CD4-positive, alpha-beta memory T cell (primary cell): ENCODE results near the gene RASA1. TPM values are rescaled to one million over a fixed set of nuclear protein-coding genes. Genes with fewer than 3 reads are reported as not detected.

Source experiments
- CTCF ChIA-PET: fragments of 350-600 bp; sonication (Branson Sonifier 250); formaldehyde crosslinking; loops from one replicate; lab custom pipeline; 2021; ENCODE audit warnings: inconsistent platforms; ENCODE audit not compliant: partially characterized antibody; lab: Charles Lee
- POLR2A ChIA-PET: fragments of 350-600 bp; sonication (Branson Sonifier 250); formaldehyde crosslinking; loops from one replicate; lab custom pipeline; 2021; ENCODE audit not compliant: partially characterized antibody; lab: Charles Lee
- DNase-seq, 5 donors: peaks; one replicate each; pipeline versions ENCODE4 v3.0.0 to v3.0.0-alpha.2; 2020 to 2022; ENCODE audit warnings: mixed read lengths in 1 of 5
- H3K27ac ChIP-seq: one replicate; pipeline ENCODE4 v1.7.0; 2013; ENCODE audit warnings: low read depth, low read length
- H3K27me3 ChIP-seq: 2 replicates; pipeline ENCODE4 v1.7.0; 2013; ENCODE audit warnings: mild to moderate bottlenecking, low read length, moderate library complexity; ENCODE audit not compliant: insufficient read depth
- H3K36me3 ChIP-seq: 2 replicates; pipeline ENCODE4 v1.7.0; 2013; ENCODE audit warnings: mild to moderate bottlenecking, low read length, moderate library complexity; ENCODE audit not compliant: insufficient read depth
- H3K4me1 ChIP-seq: 2 replicates; pipeline ENCODE4 v1.7.0; 2013; ENCODE audit warnings: mild to moderate bottlenecking, low read length, moderate library complexity; ENCODE audit not compliant: insufficient read depth
- H3K4me3 ChIP-seq, 2 donors: one replicate each; pipeline ENCODE4 v1.7.0; 2013; ENCODE audit warnings: low read length in 2 of 2, mild to moderate bottlenecking in 1 of 2
- H3K9me3 ChIP-seq, 2 donors: one replicate each; pipeline ENCODE4 v1.7.0; 2013; ENCODE audit warnings: low read length in 2 of 2, control low read depth in 1 of 2; ENCODE audit not compliant: control insufficient read depth in 1 of 2
- H3K27ac Mint-ChIP-seq, 7 donors: one replicate each; pipeline ENCODE4 v1.8.0; 2020 to 2021; ENCODE audit warnings: mixed read lengths in 7 of 7, mild to moderate bottlenecking in 6 of 7, inconsistent platforms in 3 of 7, moderate library complexity in 3 of 7
- H3K27me3 Mint-ChIP-seq, 2 donors: one replicate each; pipeline ENCODE4 v1.8.0; 2020 to 2021; ENCODE audit warnings: mixed read lengths in 2 of 2
- H3K36me3 Mint-ChIP-seq, 2 donors: one replicate each; pipeline ENCODE4 v1.8.0; 2020 to 2021; ENCODE audit warnings: mixed read lengths in 2 of 2, inconsistent platforms in 1 of 2, mild to moderate bottlenecking in 1 of 2
- H3K4me1 Mint-ChIP-seq, 4 donors: one replicate each; pipeline ENCODE4 v1.8.0; 2020 to 2021; ENCODE audit warnings: mixed read lengths in 4 of 4, mild to moderate bottlenecking in 1 of 4
- H3K4me3 Mint-ChIP-seq, 8 donors: one replicate each; pipeline ENCODE4 v1.8.0; 2020 to 2021; ENCODE audit warnings: mixed read lengths in 8 of 8, mild to moderate bottlenecking in 7 of 8, moderate library complexity in 6 of 8, inconsistent platforms in 3 of 8
- H3K9me3 Mint-ChIP-seq, 8 donors: one replicate each; pipeline ENCODE4 v1.8.0; 2020 to 2021; ENCODE audit warnings: mixed read lengths in 8 of 8, mild to moderate bottlenecking in 5 of 8, inconsistent platforms in 3 of 8, moderate library complexity in 1 of 8
- intact Hi-C: fragments of 100-400 bp; cut with micrococcal nuclease; formaldehyde crosslinking; loops from one replicate; pipeline ENCODE4 v1.15.1; 2023
- polyA plus RNA-seq, 2 donors: library from polyadenylated mRNA; unstranded; fragments of 300-500 nt; fragmentation: Illumina TruSeq; gene quantifications; one replicate each; pipeline ENCODE4 v1.2.3, GENCODE V29; 2021
- total RNA-seq, 2 experiments: library from RNA; stranded (reverse); gene quantifications; one replicate each; pipeline ENCODE4 v1.2.3, GENCODE V29; 2021

RASA1 gene
- total and polyA plus RNA-seq, 4 experiments from 2014 or later: 3.3 to 32.4 (median 21.4) TPM

DNA sequence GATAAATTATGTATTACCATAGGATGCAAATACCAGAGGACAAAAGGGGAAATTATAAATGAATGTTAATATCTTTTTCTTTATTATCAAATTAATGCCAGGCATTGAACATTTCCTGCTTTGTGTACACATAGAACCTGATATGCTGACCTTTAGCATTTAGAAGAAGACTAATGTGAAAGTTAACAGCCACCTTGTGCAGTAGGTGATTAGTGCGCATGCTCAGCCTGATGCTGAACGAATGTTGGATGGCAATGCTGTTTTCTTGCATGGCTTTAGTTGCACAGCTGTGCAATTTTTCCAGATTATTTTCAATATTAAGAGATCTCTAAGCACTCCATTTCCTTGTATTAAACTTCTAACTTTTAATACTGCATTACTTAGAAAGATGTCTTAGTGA, 99.6 kb downstream of the RASA1 start:
- no peak overlapping the region for H3K27ac ChIP-seq
- H3K36me3 ChIP-seq: peaks cover 10% of the 10 kb centered on the region
- DNase-seq: no peak
- peaks cover 2% of the 10 kb centered on the region for H3K4me1 ChIP-seq
- Mint-ChIP-seq H3K36me3 (peaks cover 19 to 55% of the 10 kb centered on the region in 2 donors), H3K27me3 (no peaks in the 10 kb centered on the region), H3K27ac (peak overlapping the region in 2 of 7 donors; percentile 29 to 70), H3K9me3 (no peaks in the 10 kb centered on the region), H3K4me1 (peaks cover 4 to 21% (median 11%) of the 10 kb centered on the region in 4 donors), H3K4me3 (peak overlapping the region in 1 of 8 donors; percentile 31)
- ChIA-PET POLR2A (no interaction called here), CTCF (no interaction called here)
- no peaks in the 10 kb centered on the region for H3K27me3 ChIP-seq
- no peaks in the 10 kb centered on the region for H3K9me3 ChIP-seq
- intact Hi-C loops: no loop called here
- H3K4me3 ChIP-seq: no peak overlapping the region

DNA sequence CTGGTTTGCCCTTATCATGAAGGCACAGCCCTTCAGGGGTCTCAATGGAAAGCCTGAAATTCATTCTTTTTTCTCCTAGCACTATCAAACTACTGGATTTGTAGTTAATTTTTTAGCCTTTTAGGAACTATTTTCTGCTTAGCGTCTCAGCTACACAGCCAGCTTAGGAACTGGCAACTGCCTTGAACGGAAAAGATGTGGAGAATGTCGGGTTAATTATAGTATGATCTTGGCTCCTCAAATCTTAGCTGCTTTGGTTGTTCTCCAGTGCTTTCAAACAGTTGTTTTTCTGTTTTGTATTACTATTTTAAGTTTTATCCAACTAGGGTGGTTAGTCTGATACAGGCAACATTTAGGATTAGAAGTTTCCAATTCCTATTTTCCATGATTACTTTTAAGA, 100.9 kb downstream of the RASA1 start:
- DNase-seq: no peak
- peaks cover 13% of the 10 kb centered on the region for H3K36me3 ChIP-seq
- H3K36me3 Mint-ChIP-seq: peaks cover 25 to 60% of the 10 kb centered on the region in 2 donors
- no peak overlapping the region for H3K4me3 ChIP-seq
- H3K9me3 Mint-ChIP-seq: no peaks in the 10 kb centered on the region
- peaks cover 4 to 21% (median 11%) of the 10 kb centered on the region in 4 donors for H3K4me1 Mint-ChIP-seq
- intact Hi-C loops: no loop called here
- H3K27ac Mint-ChIP-seq: peak overlapping the region in 3 of 7 donors; percentile 74 to 81 (median 75)
- H3K4me1 ChIP-seq: no peaks in the 10 kb centered on the region
- H3K9me3 ChIP-seq: no peaks in the 10 kb centered on the region
- no peak overlapping the region for H3K27ac ChIP-seq
- H3K27me3 ChIP-seq: no peaks in the 10 kb centered on the region
- ChIA-PET POLR2A (no interaction called here), CTCF (interaction anchor here (0.6 kb wide), 1 partner anchor 452 kb away, joined by 3 read pairs; no protein-coding TSS in a partner anchor)
- H3K27me3 Mint-ChIP-seq: no peaks in the 10 kb centered on the region
- no peak overlapping the region for H3K4me3 Mint-ChIP-seq

DNA sequence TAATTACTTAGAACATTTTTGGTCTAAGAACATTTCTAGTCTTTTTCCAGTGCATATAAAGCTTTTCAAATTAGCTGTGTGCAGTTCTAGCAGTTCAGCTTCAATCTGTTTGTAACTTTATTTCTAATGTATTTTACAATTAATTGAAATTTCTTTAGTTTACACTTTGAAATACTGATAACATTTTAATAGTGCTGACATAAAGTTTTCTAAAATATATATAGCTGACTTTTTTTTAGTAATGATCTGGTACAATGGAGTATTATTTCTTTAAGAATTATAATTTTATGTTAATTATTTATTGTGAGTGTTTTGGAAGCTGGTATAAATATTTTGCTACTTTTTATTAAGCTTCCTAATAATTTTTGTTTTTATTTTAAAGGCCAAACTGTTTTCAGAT, 101.7 kb downstream of the RASA1 start:
- H3K4me3 ChIP-seq: no peak overlapping the region
- Mint-ChIP-seq H3K9me3 (no peaks in the 10 kb centered on the region), H3K4me3 (no peak overlapping the region), H3K4me1 (peaks cover 4 to 20% (median 10%) of the 10 kb centered on the region in 4 donors), H3K36me3 (peaks cover 24 to 62% of the 10 kb centered on the region in 2 donors), H3K27me3 (no peaks in the 10 kb centered on the region), H3K27ac (no peak overlapping the region)
- H3K4me1 ChIP-seq: no peaks in the 10 kb centered on the region
- intact Hi-C loops: loop anchor here (1.0 kb wide), 1 partner anchor 9 kb away; no protein-coding TSS in a partner anchor
- ChIA-PET POLR2A (no interaction called here), CTCF (no interaction called here)
- H3K27ac ChIP-seq: no peak overlapping the region
- no peaks in the 10 kb centered on the region for H3K9me3 ChIP-seq
- DNase-seq: no peak
- no peaks in the 10 kb centered on the region for H3K27me3 ChIP-seq
- H3K36me3 ChIP-seq: peaks cover 13% of the 10 kb centered on the region

DNA sequence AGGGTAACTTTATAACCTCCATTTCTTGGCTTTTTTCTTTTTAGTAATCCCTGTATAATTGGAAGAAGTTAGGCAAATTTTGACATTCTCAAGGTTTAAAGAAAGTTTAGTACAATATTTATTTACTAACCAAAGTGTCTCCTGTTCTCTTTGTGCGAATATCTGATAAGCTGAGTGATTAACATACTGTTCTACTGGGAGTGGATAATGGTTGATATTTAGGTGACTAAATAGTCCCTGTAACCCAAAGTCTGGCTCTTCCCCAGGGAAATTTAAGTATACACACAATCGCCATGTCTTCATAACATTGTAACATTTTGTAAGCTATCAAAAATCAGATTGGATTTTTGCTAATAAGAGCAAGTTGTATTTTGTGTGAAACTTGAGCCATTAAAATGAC, 105.0 kb downstream of the RASA1 start:
- CTCF ChIA-PET: interaction anchor here (1.3 kb wide), 2 partner anchors 28 to 302 kb away, joined by 3 read pairs; no protein-coding TSS in a partner anchor
- Histone ChIP-seq H3K9me3 (no peaks in the 10 kb centered on the region), H3K36me3 (peaks cover 28% of the 10 kb centered on the region), H3K27ac (no peak overlapping the region), H3K27me3 (no peaks in the 10 kb centered on the region), H3K4me3 (no peak overlapping the region), H3K4me1 (no peaks in the 10 kb centered on the region)
- H3K36me3 Mint-ChIP-seq: peaks cover 22 to 71% of the 10 kb centered on the region in 2 donors
- H3K4me3 Mint-ChIP-seq: no peak overlapping the region
- intact Hi-C loops: no loop called here
- POLR2A ChIA-PET: no interaction called here
- no peak overlapping the region for H3K27ac Mint-ChIP-seq
- H3K9me3 Mint-ChIP-seq: no peaks in the 10 kb centered on the region
- no peaks in the 10 kb centered on the region for H3K27me3 Mint-ChIP-seq
- DNase-seq: no peak
- H3K4me1 Mint-ChIP-seq: peaks cover 0 to 15% (median 2%) of the 10 kb centered on the region in 4 donors

DNA sequence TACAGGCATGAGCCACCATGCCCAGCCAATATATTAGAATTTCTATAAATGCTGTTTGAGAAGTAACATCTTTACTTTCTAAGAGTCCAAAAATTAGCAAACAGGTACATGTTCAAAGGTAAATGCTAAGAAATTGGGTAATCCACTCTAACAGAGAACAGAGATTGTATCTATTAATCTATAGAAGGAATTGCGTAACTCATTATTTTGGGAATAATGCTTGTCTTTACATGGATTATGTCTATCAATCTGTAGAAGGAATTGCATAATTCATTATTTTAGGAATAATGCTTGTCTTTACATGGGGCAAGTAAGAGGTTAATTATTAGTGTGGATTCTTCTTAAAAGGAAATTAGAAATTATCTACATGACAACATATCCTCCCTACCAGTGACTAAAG, 114.5 kb downstream of the RASA1 start:
- intact Hi-C loops: no loop called here
- Histone ChIP-seq H3K4me1 (no peaks in the 10 kb centered on the region), H3K27ac (no peak overlapping the region), H3K9me3 (no peaks in the 10 kb centered on the region), H3K27me3 (no peaks in the 10 kb centered on the region), H3K4me3 (no peak overlapping the region), H3K36me3 (peaks cover 33% of the 10 kb centered on the region)
- no peak for DNase-seq
- peak overlapping the region in 1 of 7 donors; percentile 35 for H3K27ac Mint-ChIP-seq
- H3K9me3 Mint-ChIP-seq: no peaks in the 10 kb centered on the region
- H3K36me3 Mint-ChIP-seq: peaks cover 28 to 64% of the 10 kb centered on the region in 2 donors
- no peak overlapping the region for H3K4me3 Mint-ChIP-seq
- CTCF ChIA-PET: no interaction called here
- H3K4me1 Mint-ChIP-seq: peaks cover 4 to 18% (median 11%) of the 10 kb centered on the region in 4 donors
- H3K27me3 Mint-ChIP-seq: no peaks in the 10 kb centered on the region
- POLR2A ChIA-PET: no interaction called here

DNA sequence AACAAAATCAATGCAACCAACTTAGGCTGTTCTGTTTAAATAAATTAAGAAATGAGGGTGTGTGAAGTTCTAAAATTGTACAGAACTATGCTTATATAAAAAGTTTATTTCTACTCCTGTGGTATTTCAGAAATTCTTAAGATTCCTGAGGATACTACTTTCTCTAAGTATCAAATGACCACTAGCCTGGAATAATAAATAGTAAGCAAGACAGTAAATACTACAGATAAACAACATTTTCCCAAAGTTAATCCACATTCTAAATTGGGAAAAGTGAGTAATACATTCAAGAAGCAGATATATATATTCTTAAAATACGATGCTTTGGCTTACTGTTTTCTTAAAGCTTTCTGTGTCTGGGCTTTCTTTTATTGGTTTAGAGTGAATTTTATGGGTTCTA, 115.5 kb downstream of the RASA1 start:
- no peaks in the 10 kb centered on the region for H3K27me3 Mint-ChIP-seq
- H3K27ac Mint-ChIP-seq: no peak overlapping the region
- peaks cover 35 to 65% of the 10 kb centered on the region in 2 donors for H3K36me3 Mint-ChIP-seq
- ChIA-PET POLR2A (interaction anchor here (0.6 kb wide), 2 partner anchors 44 to 60 kb away, joined by 3 to 4 read pairs; no protein-coding TSS in a partner anchor), CTCF (interaction anchor here (0.7 to 1.9 kb wide), 3 partner anchors 15 to 100 kb away, joined by 3 to 11 read pairs (median 3); no protein-coding TSS in a partner anchor)
- H3K4me3 Mint-ChIP-seq: no peak overlapping the region
- H3K9me3 Mint-ChIP-seq: no peaks in the 10 kb centered on the region
- H3K4me3 ChIP-seq: no peak overlapping the region
- no peak for DNase-seq
- no peaks in the 10 kb centered on the region for H3K27me3 ChIP-seq
- H3K4me1 ChIP-seq: no peaks in the 10 kb centered on the region
- peaks cover 4 to 18% (median 12%) of the 10 kb centered on the region in 4 donors for H3K4me1 Mint-ChIP-seq
- H3K36me3 ChIP-seq: peaks cover 36% of the 10 kb centered on the region
- H3K9me3 ChIP-seq: no peaks in the 10 kb centered on the region
- no peak overlapping the region for H3K27ac ChIP-seq
- intact Hi-C loops: no loop called here

DNA sequence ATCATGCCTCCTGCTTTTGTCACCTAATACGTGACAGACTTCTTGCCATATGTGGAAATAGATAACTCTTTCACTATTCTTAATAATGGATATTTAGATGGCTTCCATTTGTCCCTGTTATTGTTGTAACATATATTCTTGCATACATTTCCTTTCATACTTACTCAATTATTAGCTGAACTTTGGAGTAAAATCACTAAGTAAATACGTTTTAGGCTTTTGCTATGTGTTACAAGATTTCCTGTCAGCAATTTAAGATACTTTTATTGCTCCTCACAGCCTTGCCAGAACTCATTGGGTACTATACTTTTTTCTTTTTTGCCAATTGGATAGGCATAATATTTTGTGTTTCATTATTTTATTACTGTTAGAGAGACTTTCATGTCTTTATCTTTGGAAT, 118.1 kb downstream of the RASA1 start:
- peak overlapping the region in 4 of 7 donors; percentile 35 to 80 (median 56) for H3K27ac Mint-ChIP-seq
- Histone ChIP-seq H3K4me3 (no peak overlapping the region), H3K27me3 (no peaks in the 10 kb centered on the region), H3K27ac (no peak overlapping the region), H3K4me1 (no peaks in the 10 kb centered on the region), H3K9me3 (no peaks in the 10 kb centered on the region), H3K36me3 (peaks cover 48% of the 10 kb centered on the region)
- intact Hi-C loops: loop anchor here (2.0 kb wide), 1 partner anchor 15 kb away; no protein-coding TSS in a partner anchor
- no peak for DNase-seq
- CTCF ChIA-PET: no interaction called here
- no peak overlapping the region for H3K4me3 Mint-ChIP-seq
- POLR2A ChIA-PET: no interaction called here
- H3K9me3 Mint-ChIP-seq: no peaks in the 10 kb centered on the region
- peaks cover 47 to 68% of the 10 kb centered on the region in 2 donors for H3K36me3 Mint-ChIP-seq
- H3K27me3 Mint-ChIP-seq: no peaks in the 10 kb centered on the region
- peaks cover 13 to 24% (median 16%) of the 10 kb centered on the region in 4 donors for H3K4me1 Mint-ChIP-seq
